ENCODE data around the gene HSCB. TPM values are rescaled to one million over a fixed set of nuclear protein-coding genes. Genes with fewer than 3 reads are reported as not detected.
A peak's percentile ranks its signal among the peaks of the same experiment; 100 is the strongest.

HSCB gene
- total RNA-seq, 1 experiment from 2014 or later = 14.1 TPM

GRCh38 chr22:28783786-28784671 is 42.2 kb downstream of the HSCB start:
- Histone ChIP-seq H3K36me3 (ENCODE audit: low read depth, low read length) (peaks cover 26% of the 10 kb centered on the region), H3K9me2 (replicated peaks; ENCODE audit: low read length) (no peaks in the 10 kb centered on the region), H3F3A (ENCODE audit: low read length, unreplicated experiment) (peaks cover 3% of the 10 kb centered on the region), H3K27me3 (ENCODE audit: low read length) (no peaks in the 10 kb centered on the region), H3K4me1 (ENCODE audit: insufficient read depth, low read length) (peaks cover 8% of the 10 kb centered on the region; the same call in 1 of the 2 replicates), H3K79me2 (ENCODE audit: low read length) (peaks cover 9% of the 10 kb centered on the region; the same call in 1 of the 2 replicates), H3K9ac (ENCODE audit: low read length) (no peak overlapping the region), H4K20me1 (ENCODE audit: low read length) (no peaks in the 10 kb centered on the region), H2AFZ (ENCODE audit: low read length) (no peak overlapping the region), H3K4me2 (ENCODE audit: low read length) (peak overlapping the region; percentile 34; the same call in 1 of the 2 replicates), H3K27ac (ENCODE audit: low read length) (peak overlapping the region; percentile 58), H3K4me3 (ENCODE audit: low read length) (no peak overlapping the region), H3K9me3 (ENCODE audit: low read length) (no peaks in the 10 kb centered on the region)
- ChIA-PET CTCF (interaction anchor here (0.6 kb wide), 2 partner anchors 732 to 1100 kb away, joined by 3 to 9 read pairs; no protein-coding TSS in a partner anchor), POLR2A (ENCODE audit: unreplicated experiment) (interaction anchor here (0.5 to 0.7 kb wide), 3 partner anchors 16 to 803 kb away, joined by 3 to 8 read pairs (median 4); partner anchors contain the start of gene XBP1)
- DNase-seq (peak; percentile 38), ATAC-seq (peak; percentile 96)
- intact Hi-C loops (cut with micrococcal nuclease) = loop anchor here (5.0 kb wide), 1 partner anchor 38 kb away; no protein-coding TSS in a partner anchor
- BruUV-seq (replicated peaks) = TSS peak; percentile 16
- TF ChIP-seq EZH2 (IDR thresholded peaks at IDR 0.05; ENCODE audit: low read length, unreplicated experiment) (no peak), EZH2phosphoT487 (IDR thresholded peaks at IDR 0.05; ENCODE audit: borderline replicate concordance, low read length) (no peak), CTCF (conservative IDR thresholded peaks at IDR 0.05; ENCODE audit: low read depth, low read length) (no peak)

- TF ChIP-seq EZH2 (IDR thresholded peaks at IDR 0.05; ENCODE audit: low read length, unreplicated experiment) = no peak
- no peak for TF ChIP-seq EZH2phosphoT487 (IDR thresholded peaks at IDR 0.05; ENCODE audit: borderline replicate concordance, low read length)
- TF ChIP-seq CTCF (conservative IDR thresholded peaks at IDR 0.05; ENCODE audit: low read depth, low read length) = no peak
- H3K9me3 ChIP-seq (ENCODE audit: low read length) = no peaks in the 10 kb centered on the region
- H3K36me3 ChIP-seq (ENCODE audit: low read depth, low read length) = peaks cover 22% of the 10 kb centered on the region
- ChIA-PET CTCF (no interaction called here), POLR2A (ENCODE audit: unreplicated experiment) (no interaction called here)
- no peak overlapping the region for H2AFZ ChIP-seq (ENCODE audit: low read length)
- H3K79me2 ChIP-seq (ENCODE audit: low read length) = no peaks in the 10 kb centered on the region
- H3F3A ChIP-seq (ENCODE audit: low read length, unreplicated experiment) = peaks cover under 1% of the 10 kb centered on the region
- intact Hi-C loops (cut with micrococcal nuclease) = no loop called here
- H3K9me2 ChIP-seq (replicated peaks; ENCODE audit: low read length) = no peaks in the 10 kb centered on the region
- no peak overlapping the region for H3K27ac ChIP-seq (ENCODE audit: low read length)
- ATAC-seq (no peak), DNase-seq (no peak)
- no peaks in the 10 kb centered on the region for H3K27me3 ChIP-seq (ENCODE audit: low read length)
- no peak overlapping the region for H3K4me2 ChIP-seq (ENCODE audit: low read length)
- H3K9ac ChIP-seq (ENCODE audit: low read length) = no peak overlapping the region
- H3K4me1 ChIP-seq (ENCODE audit: insufficient read depth, low read length) = peaks cover 3% of the 10 kb centered on the region; the same call in 1 of the 2 replicates
- H4K20me1 ChIP-seq (ENCODE audit: low read length) = no peaks in the 10 kb centered on the region
- BruUV-seq (replicated peaks) = no TSS peak
- no peak overlapping the region for H3K4me3 ChIP-seq (ENCODE audit: low read length)
Observed at GRCh38 chr22:28788601-28789000, 46.8 kb downstream of the HSCB start.
